K562 (cell line): ENCODE measurements around the gene STX3. TPM values are rescaled to one million over a fixed set of nuclear protein-coding genes. Genes with fewer than 3 reads are reported as not detected.

ENCODE experiments used
- ARID4B ChIP-seq: sonication (generic); formaldehyde crosslinking; IDR thresholded peaks from 2 replicates; pipeline ENCODE4 v1.8.0; 2022; ENCODE audit warnings: mild to moderate bottlenecking, missing genetic modification reagents
- CHCHD3 ChIP-seq: fragments of 250-450 bp; sonication (Bioruptor Pico); IDR thresholded peaks from 2 replicates; pipeline ENCODE4 v2.1.2; 2022; ENCODE audit warnings: mild to moderate bottlenecking
- DPF2 ChIP-seq: fragments of 450-650 bp; IDR thresholded peaks from 2 replicates; pipeline ENCODE4 v1.6.1; 2016
- EHMT2 ChIP-seq: fragments of 450-650 bp; IDR thresholded peaks from 2 replicates; pipeline ENCODE4 v1.6.1; 2018; ENCODE audit warnings: antibody characterized with exemption
- ELF2 ChIP-seq: fragments of 250-450 bp; sonication (Bioruptor Pico); IDR thresholded peaks from 2 replicates; pipeline ENCODE4 v1.5.0; 2021; ENCODE audit warnings: mild to moderate bottlenecking
- EZH2 ChIP-seq: IDR thresholded peaks from 2 replicates; pipeline ENCODE4 v1.6.1; 2012; ENCODE audit warnings: low read depth, mild to moderate bottlenecking, inconsistent platforms, low read length, borderline replicate concordance
- JUND ChIP-seq, 2 experiments: IDR thresholded peaks; 2 replicates in 1 of 2; 3 replicates in 1 of 2; pipeline ENCODE4 v1.6.1; 2011; ENCODE audit warnings: borderline replicate concordance in 2 of 2, low read depth in 2 of 2, low read length in 2 of 2, improper control_type of control experiment in 1 of 2, missing biosample characterization in 1 of 2, missing genetic modification characterization in 1 of 2, missing genetic modification reagents in 1 of 2
- MAFK ChIP-seq: IDR thresholded peaks from 2 replicates; pipeline ENCODE4 v1.6.1; 2011; ENCODE audit warnings: low read length, improper control_type of control experiment
- RBM15 ChIP-seq: fragments of 200-400 bp; formaldehyde crosslinking; IDR thresholded peaks from 2 replicates; pipeline ENCODE4 v1.6.1; 2018; ENCODE audit warnings: mild to moderate bottlenecking, low read length, moderate library complexity; ENCODE audit not compliant: insufficient read depth
- ZBTB17 ChIP-seq: fragments of 450-650 bp; formaldehyde crosslinking; IDR thresholded peaks from 2 replicates; pipeline ENCODE4 v1.4.0; 2020; ENCODE audit warnings: mild to moderate bottlenecking
- ZNF146 ChIP-seq: IDR thresholded peaks from one replicate; pipeline ENCODE4 v1.6.1; 2018; ENCODE audit warnings: missing compliant biosample characterization; ENCODE audit not compliant: unreplicated experiment
- ZNF512 ChIP-seq: IDR thresholded peaks from 2 replicates; pipeline ENCODE4 v1.6.1; 2016; ENCODE audit warnings: missing genetic modification characterization, missing compliant biosample characterization
- ZNF518B ChIP-seq: fragments of 250-450 bp; sonication (Bioruptor Pico); IDR thresholded peaks from 2 replicates; pipeline ENCODE4 v1.5.0; 2021; ENCODE audit warnings: mild to moderate bottlenecking, moderate library complexity
- ZNF639 ChIP-seq, 2 experiments: fragments of 200-800 bp in 1 of 2; sonication (Bioruptor generic) in 1 of 2; sonication (generic) in 1 of 2; formaldehyde crosslinking in 1 of 2; IDR thresholded peaks in 1 of 2; conservative IDR thresholded peaks in 1 of 2; 2 replicates each; pipeline versions ENCODE4 v1.5.0 to v1.6.1; 2016 to 2020; ENCODE audit warnings: missing compliant biosample characterization in 1 of 2, missing genetic modification characterization in 1 of 2, missing genetic modification reagents in 1 of 2
- ZSCAN32 ChIP-seq: fragments of 450-650 bp; formaldehyde crosslinking; IDR thresholded peaks from 2 replicates; pipeline ENCODE4 v1.4.0; 2020; ENCODE audit warnings: mild to moderate bottlenecking, moderate library complexity
- polyA plus RNA-seq, 8 experiments: library from polyadenylated mRNA; depleted of rRNA in 4 of 8; stranded (reverse) in 5 of 8; unstranded in 3 of 8; fragments of >200 nt; fragmentation: Nextera tagmentation in 2 of 8; fragmentation: Illumina TruSeq in 1 of 8; extraction: Ambion mirVana in 2 of 8; extraction: Trizol in 1 of 8; gene quantifications; 2 replicates each; pipeline versions ENCODE4 v1.2.1 to v1.2.3, GENCODE V29; 2011 to 2014; ENCODE audit warnings: inconsistent platforms in 1 of 8, missing spikeins in 1 of 8
- total RNA-seq, 7 experiments: library from RNA; depleted of rRNA in 6 of 7; stranded (reverse); fragments of >200 nt in 6 of 7; fragmentation: Illumina TruSeq in 2 of 7; extraction: Trizol in 2 of 7; gene quantifications; 2 replicates each; pipeline versions ENCODE4 v1.2.1 to v1.2.3, GENCODE V29; 2011 to 2021; ENCODE audit warnings: low replicate concordance in 1 of 7

Gene STX3
- total and polyA plus RNA-seq, 9 of the 15 experiments (the other 6 are each of a cell fraction or from before 2014, with no cell fraction given), result 12.0 to 91.6 (median 48.7) TPM

GRCh38 chr11:59755701-59756557 lies 753 bp downstream of the STX3 start (continued):
- TF ChIP-seq ZNF518B (no peak), MAFK (no peak), EZH2 (no peak), CHCHD3 (CRISPR knock-in tag) (no peak), JUND (IDR thresholded peaks at IDR 0.05; ENCODE audit: borderline replicate concordance, low read depth, low read length) (peak; percentile 93), JUND (tag; IDR thresholded peaks at IDR 0.05; ENCODE audit: borderline replicate concordance, low read depth, low read length) (peak; percentile 89; the same call in 2 of the 3 replicates), ZBTB17 (CRISPR knock-in tag) (no peak), EHMT2 (no peak), ELF2 (0 out of 2 replicates have a peak, but pooled peaks have one; percentile 15), ZSCAN32 (CRISPR knock-in tag) (no peak), DPF2 (peak; percentile 78; the same call in 1 of the 2 replicates), RBM15 (no peak), ARID4B (no peak; the same call in 1 of the 2 replicates), ZNF512 (no peak), ZNF639 (CRISPR knock-in tag; conservative IDR thresholded peaks at IDR 0.05 in 1 of 2, IDR thresholded peaks at IDR 0.05 in 1 of 2) (peak in 1 of 2 experiments; percentile 57; a peak in 2 of 4 replicates), ZNF146 (CRISPR knock-in tag) (no peak)
